OCI-M2 (cell line): Measurements from ENCODE around the gene TPK1.

Source experiments
- DNase-seq: peaks from one replicate; lab custom pipeline; 2025; ENCODE audit not compliant: unreplicated experiment; lab: John Stamatoyannopoulos, UW

The TPK1 gene

DNA sequence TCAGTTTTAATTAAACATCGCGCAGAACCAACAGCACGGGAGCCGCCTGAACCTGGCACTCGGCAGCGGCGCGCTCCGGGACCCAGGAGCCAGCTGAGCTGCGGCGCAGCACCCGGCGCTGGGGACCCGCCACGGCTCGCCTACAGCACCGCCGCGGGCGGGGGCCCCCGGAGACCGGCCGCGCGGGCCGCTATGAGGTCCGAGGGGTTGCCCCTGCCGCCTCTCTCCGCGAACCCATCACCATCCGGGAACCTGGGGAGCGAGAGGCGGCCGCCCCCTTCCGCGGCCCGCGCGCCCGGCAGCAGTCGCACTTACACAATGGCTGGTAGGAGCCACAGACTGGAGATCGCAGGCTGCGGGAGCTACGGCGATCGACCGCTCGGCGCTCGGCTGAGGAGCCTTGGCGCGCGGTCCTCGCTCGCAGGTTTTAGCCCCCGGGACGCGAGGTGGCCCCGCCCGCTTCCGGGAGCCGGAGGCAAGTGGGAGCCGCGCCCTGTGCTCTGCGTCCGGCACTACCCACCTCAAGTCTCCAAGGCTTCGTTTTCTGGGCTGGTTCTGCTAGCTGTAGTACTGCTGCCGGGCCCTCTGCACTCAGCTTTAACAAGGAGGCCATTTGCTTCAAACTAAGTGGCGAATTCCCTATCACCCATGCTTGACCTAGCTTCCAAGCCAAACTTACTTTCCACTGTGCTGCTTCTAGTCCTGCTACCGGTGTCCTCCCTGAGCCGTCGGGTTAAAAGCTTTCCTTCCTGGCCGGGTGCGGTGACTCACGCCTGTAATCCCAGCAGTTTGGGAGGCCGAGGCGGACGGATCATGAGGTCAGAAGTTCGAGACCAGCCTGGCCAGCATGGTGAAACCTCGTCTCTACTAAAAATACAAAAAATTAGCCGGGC, at the start of gene TPK1:
Gene TPK1 (minus strand): TSS at position 402 of the 893 bp plus-strand sequence. CDS start 451 bp downstream, outside the sequence.
- peak; percentile 53 for DNase-seq

DNA sequence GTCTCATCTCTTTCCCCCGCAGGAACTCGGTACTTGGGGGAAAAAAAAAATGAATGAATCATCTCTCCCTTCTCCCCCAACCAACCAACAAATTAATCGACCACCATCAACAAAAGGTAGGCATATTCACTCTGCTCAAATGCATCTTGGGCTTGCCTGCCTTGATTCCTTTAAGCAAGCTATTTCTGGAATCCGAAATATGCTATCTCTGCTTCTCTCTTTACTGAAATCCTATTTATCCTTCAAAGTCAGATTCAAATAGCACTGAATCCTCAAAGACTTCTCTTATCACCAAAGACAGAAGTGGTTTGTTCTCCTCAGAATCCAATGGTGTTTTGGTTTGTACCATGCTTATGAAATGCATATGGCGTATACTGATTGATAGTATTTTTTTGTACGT, 49.6 kb upstream of the TPK1 start:
- DNase-seq, result no peak

GRCh38 chr7:144884896-144885295, 49.0 kb upstream of the TPK1 start:
- no peak for DNase-seq

- no peak for DNase-seq
These were observed 37.5 kb upstream of the TPK1 start for GRCh38 chr7:144873316-144873845.

- DNase-seq, result no peak
These were observed 33.2 kb upstream of the TPK1 start for GRCh38 chr7:144869082-144869481.

DNA sequence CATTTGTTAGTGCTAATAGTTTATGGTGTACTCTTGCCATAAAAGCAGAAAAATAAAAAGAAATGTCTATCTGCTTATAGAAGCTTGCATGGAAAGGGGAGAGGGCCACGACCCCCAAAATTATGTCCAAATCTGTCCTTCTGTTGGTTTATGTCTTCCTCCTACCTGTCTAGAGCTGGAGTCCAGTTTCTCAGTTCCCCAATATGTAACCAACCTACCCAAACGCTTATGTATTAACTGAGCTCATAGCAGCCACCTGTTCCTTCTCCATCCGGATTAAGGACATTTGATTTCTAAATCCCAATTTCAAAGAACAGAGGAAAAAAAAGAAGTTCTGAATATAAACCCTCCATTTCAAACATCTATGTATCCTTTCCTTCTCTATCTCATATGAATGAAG, 30.3 kb upstream of the TPK1 start:
- no peak for DNase-seq

- no peak for DNase-seq
These were observed 27.4 kb upstream of the TPK1 start for GRCh38 chr7:144863320-144863647.

- DNase-seq, result no peak
These were observed 26.9 kb upstream of the TPK1 start for GRCh38 chr7:144862612-144863319.

- no peak for DNase-seq
These were observed 23.9 kb upstream of the TPK1 start for GRCh38 chr7:144859739-144860138.

GRCh38 chr7:144857463-144857862, 21.6 kb upstream of the TPK1 start:
- no peak for DNase-seq

DNA sequence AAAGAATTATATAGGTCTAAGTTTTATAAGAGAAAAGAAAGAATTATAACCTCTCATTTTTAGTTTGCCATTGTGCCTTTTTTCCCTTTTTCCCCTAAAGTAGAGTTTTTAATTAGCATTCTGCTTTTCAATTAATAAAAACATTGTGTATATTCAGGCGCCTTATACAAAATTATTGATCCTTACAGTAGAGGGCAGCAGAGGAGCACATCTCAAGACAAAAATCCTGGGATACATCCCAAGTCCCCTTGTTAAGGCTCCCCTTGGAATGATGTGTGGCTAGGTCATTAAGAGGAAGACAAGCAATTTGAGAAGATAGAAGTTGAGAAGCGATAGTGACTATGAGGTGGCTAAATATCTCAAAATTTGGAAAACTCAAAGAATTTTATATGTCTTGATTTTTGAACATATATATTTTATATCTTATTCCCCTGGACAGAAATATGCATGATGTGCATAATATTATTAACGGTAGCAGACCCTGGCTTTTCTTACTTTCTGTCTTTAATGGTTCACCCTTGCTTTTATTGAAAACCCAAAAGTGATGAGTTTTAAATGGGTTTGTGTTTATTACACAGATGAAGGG, 19.1 kb upstream of the TPK1 start:
- DNase-seq, result no peak

DNA sequence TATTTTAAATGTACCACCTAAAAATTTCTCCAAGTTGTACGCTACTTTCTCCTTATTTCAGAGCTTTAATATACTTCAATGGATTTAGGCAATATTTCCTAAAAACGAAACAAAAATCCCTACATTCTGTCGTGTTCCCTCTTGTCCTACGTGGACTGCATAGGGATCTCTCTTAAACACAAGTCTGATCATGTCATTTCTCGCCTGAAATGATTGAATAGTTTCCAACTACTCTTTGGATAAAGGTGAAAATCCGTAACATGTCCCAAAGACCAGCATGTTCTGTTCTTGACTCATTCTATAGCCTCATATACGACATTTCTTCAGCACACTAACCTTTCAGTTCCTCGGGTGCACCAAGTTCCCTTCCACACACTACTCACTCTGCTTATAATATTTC, 17.7 kb upstream of the TPK1 start:
- DNase-seq, result no peak

- DNase-seq, result no peak
These were observed 12.2 kb upstream of the TPK1 start for GRCh38 chr7:144848078-144848477.

GRCh38 chr7:144842377-144842851, 6.6 kb upstream of the TPK1 start:
- DNase-seq, result no peak

- no peak for DNase-seq
These were observed 641 bp upstream of the TPK1 start for GRCh38 chr7:144836545-144836842.

DNA sequence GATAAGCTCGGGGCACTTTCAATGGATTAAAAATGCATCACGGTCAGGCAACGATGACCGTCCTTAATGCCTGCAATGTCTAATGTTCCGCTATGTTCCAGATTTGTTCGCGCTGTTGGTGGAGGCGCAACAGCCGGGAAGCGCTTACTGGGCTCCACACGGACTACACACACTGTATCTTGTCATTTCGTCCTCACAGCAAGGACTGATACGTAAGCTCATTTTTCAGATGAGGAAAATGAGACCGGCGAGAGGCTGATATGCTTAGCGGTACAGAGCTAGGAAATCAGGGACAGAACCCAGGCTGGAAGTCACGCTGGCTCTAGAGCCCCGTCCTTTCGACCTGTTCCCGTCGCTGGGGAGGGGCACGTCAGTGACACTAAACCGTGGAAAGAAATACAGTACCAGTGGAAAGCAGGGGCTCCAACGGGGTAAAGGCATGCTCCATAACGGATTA, 670 bp downstream of the TPK1 start:
- DNase-seq, result peak; percentile 72

- no peak for DNase-seq
These were observed 1.2 kb downstream of the TPK1 start for GRCh38 chr7:144834641-144835144.

DNA sequence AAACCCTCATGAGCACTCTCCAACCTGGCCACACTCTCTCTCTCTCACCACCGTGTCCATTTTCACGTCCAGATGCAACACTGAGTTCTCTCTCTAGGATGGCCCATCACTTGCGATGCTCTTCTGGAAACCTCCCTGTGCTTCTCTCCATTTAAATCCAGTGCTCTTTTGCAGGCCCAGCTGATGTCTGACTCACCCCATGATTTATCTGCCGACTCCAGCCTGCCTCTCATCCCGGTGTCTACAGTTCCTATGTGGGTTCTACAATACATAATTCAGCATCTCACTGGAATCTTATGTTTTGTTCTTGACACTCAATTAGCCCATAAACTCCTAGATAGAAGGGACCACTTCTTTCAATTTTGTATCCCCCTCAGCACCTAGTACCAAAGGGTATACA, 5.0 kb downstream of the TPK1 start:
- DNase-seq, result no peak

- DNase-seq, result no peak
These were observed 5.6 kb downstream of the TPK1 start for GRCh38 chr7:144830024-144830785.

DNA sequence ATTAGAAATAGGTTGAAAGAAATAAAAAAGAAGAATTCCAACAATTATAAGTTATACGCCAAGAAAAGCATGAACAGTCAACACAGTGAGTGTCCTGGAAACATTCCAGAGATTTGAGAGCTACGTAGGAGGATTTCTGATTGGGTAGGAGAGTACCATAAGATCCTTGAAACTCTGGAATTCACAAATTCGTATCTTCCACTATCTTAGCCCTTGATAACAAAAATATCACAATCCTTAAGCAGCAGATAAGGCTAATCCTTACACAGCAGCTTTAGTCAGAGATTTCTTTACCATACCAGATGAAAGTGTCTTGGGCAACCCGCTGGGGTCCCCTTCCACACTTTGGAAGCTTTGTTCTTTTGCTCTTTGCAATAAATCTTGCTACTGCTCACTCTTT, 8.2 kb downstream of the TPK1 start:
- no peak for DNase-seq

GRCh38 chr7:144826208-144826607, 9.6 kb downstream of the TPK1 start:
- DNase-seq, result no peak
